Uterus (tissue), 4 donors: Measurements from ENCODE around the gene ZNF763. TPM values are rescaled to one million over a fixed set of nuclear protein-coding genes. Genes with fewer than 3 reads are reported as not detected.

Source experiments
- DNase-seq, 2 donors: peaks; one replicate each; pipeline ENCODE4 v3.0.0-alpha.2; 2019 to 2020
- H3K27ac ChIP-seq, 2 donors: fragments of 200-600 bp; sonication (generic); 1 replicate in 1 of 2; 2 replicates in 1 of 2; pipeline ENCODE4 v1.5.1; 2016 to 2018
- H3K27me3 ChIP-seq, 2 donors: fragments of 200-600 bp; sonication (generic); one replicate each; pipeline ENCODE4 v1.5.1; 2018 to 2019; ENCODE audit warnings: control low read depth in 1 of 2
- H3K36me3 ChIP-seq, 2 donors: fragments of 200-600 bp; sonication (generic); one replicate each; pipeline ENCODE4 v1.5.1; 2019; ENCODE audit warnings: control low read depth in 1 of 2
- H3K4me1 ChIP-seq, 2 donors: fragments of 200-600 bp; sonication (generic); one replicate each; pipeline ENCODE4 v1.5.1; 2018 to 2019; ENCODE audit warnings: control low read depth in 1 of 2
- H3K4me3 ChIP-seq, 2 donors: fragments of 200-600 bp; sonication (generic); 1 replicate in 1 of 2; 2 replicates in 1 of 2; pipeline ENCODE4 v1.5.1; 2018 to 2019; ENCODE audit warnings: mild to moderate bottlenecking in 1 of 2
- H3K9me3 ChIP-seq, 2 donors: fragments of 200-600 bp; sonication (generic); one replicate each; pipeline ENCODE4 v1.5.1; 2019; ENCODE audit warnings: control low read depth in 1 of 2
- CTCF ChIP-seq, 4 experiments: fragments of 200-600 bp in 2 of 4; fragments of 450-650 bp in 2 of 4; sonication (generic) in 2 of 4; IDR thresholded peaks; one replicate each; pipeline ENCODE4 v1.5.1; 2016 to 2019; ENCODE audit warnings: antibody characterized with exemption in 4 of 4, mild to moderate bottlenecking in 2 of 4, moderate library complexity in 1 of 4
- POLR2A ChIP-seq, 2 donors: fragments of 450-650 bp; IDR thresholded peaks; one replicate each; pipeline ENCODE4 v1.6.1; 2016; ENCODE audit warnings: antibody characterized with exemption in 2 of 2, mild to moderate bottlenecking in 1 of 2, moderate library complexity in 1 of 2
- intact Hi-C: fragments of 100-400 bp; cut with DNase I; formaldehyde crosslinking; loops from one replicate; pipeline ENCODE4 v1.15.1; 2023; ENCODE audit warnings: low total_unique reads
- total RNA-seq, 4 donors: library from RNA; depleted of rRNA in 3 of 4; stranded (reverse); fragments of >200 nt in 3 of 4; gene quantifications; one replicate each; pipeline versions ENCODE4 v1.1.0 to v1.2.4, GENCODE V29; 2014 to 2023
- donor health status: DM: yes; HTN: yes; CAD: no.

The ZNF763 gene
- total RNA-seq, 4 donors from 2014 or later, result 0.88 to 6.0 (median 1.7) TPM

DNA sequence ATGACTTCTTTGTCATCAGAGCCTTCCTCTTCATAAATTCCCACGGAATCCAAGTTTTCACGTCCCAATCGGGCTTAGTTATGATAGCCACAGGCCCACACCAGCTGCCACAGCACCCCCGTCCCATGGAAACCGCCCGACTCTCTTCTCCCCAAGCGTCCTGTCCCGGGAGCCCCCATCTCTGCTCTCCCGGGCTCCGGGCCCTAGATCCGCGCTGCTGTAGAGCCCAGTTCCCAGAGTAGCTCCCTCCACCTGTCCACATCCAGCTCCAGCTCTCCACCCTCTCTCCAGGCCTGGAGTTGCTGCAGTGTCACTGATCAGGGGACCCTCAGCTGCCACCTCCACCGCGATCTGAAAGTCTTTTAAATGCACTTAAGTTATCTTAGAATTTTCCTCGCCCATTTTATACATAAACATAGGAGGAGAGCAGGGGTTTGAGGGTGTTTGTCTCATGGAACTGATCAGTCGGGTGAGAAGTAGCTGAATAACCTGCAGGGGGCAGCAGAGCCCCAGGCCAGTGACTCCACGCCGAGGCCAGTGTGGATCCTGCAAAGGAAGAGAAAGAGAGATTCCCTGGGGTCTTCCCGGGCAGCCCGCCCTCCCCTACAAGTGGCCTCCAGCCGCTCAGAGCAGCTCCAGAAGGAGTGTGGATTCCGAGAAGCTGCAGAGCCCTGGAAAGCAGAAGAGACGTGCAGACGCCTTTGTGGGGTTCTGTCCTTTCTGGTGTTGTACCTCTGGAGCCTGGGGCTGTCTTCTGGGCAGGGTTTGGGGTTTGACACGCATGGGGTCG, 1.1 kb upstream of the ZNF763 start:
- TF ChIP-seq CTCF (IDR thresholded peaks at IDR 0.05), result peak; percentile 71 to 83 (median 80)
- TF ChIP-seq POLR2A (IDR thresholded peaks at IDR 0.05), result peak in 1 of 2 donors; percentile 7
- no peak overlapping the region for H3K4me3 ChIP-seq
- H3K4me1 ChIP-seq, result peaks cover 0 to 6% of the 10 kb centered on the region in 2 donors
- no peaks in the 10 kb centered on the region for H3K9me3 ChIP-seq
- no peaks in the 10 kb centered on the region for H3K27me3 ChIP-seq
- no peaks in the 10 kb centered on the region for H3K36me3 ChIP-seq
- intact Hi-C loops, result loop anchor here (2.0 kb wide), 1 partner anchor 25 kb away; no protein-coding TSS in a partner anchor
- DNase-seq, result peak; percentile 75 to 79
- peak overlapping the region; percentile 89 to 99 for H3K27ac ChIP-seq

DNA sequence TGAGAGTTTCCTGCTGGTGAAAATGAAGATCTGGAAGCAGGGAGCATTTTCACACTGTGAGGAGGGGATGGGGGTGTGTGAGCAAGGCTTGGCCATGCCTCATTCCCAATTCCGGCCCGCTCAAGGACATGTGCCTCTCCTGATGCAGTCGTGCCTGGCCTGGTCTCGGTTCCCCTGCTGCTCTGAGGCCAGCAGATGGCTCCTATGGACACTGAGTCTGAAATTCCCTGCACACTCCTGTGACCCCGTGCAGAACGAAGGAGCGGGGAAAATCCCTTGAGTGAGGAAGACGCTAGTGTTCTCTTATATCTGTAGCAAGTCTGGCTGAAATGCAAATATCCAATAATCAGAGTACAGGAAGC, 363 bp upstream of the ZNF763 start:
- Histone ChIP-seq H3K4me3 (peak overlapping the region; percentile 52 to 79), H3K9me3 (no peaks in the 10 kb centered on the region), H3K27me3 (no peaks in the 10 kb centered on the region), H3K27ac (peak overlapping the region; percentile 89 to 99), H3K36me3 (no peaks in the 10 kb centered on the region), H3K4me1 (peaks cover 0 to 6% of the 10 kb centered on the region in 2 donors)
- intact Hi-C loops, result loop anchor here (2.0 kb wide), 1 partner anchor 24 kb away; no protein-coding TSS in a partner anchor
- TF ChIP-seq CTCF (IDR thresholded peaks at IDR 0.05) (peak; percentile 10 to 29 (median 18)), POLR2A (IDR thresholded peaks at IDR 0.05) (no peak)
- no peak for DNase-seq

DNA sequence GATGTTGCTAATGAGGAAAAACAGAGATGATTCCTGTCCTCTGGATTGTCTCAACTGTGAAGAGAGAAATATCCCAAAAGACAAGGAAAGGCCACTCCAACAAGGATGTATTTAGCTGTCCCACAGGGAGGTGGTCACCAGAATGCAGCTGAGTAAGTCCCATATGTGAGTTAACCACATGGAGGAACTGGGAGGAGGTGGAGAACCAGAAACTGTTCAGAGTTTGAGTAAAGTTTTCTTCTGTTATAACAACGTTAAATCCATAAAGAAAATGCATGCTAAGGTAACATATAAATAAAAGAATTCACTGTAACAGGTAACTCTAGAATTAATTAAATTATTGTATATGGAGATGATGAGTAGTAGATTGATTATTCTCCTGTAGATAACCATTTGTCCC, 5.3 kb downstream of the ZNF763 start:
- no peaks in the 10 kb centered on the region for H3K36me3 ChIP-seq
- TF ChIP-seq POLR2A (IDR thresholded peaks at IDR 0.05) (no peak), CTCF (IDR thresholded peaks at IDR 0.05) (no peak)
- H3K27me3 ChIP-seq, result no peaks in the 10 kb centered on the region
- no peak for DNase-seq
- H3K9me3 ChIP-seq, result no peaks in the 10 kb centered on the region
- intact Hi-C loops, result no loop called here
- no peaks in the 10 kb centered on the region for H3K4me1 ChIP-seq
- no peak overlapping the region for H3K27ac ChIP-seq
- no peak overlapping the region for H3K4me3 ChIP-seq

- no peaks in the 10 kb centered on the region for H3K9me3 ChIP-seq
- intact Hi-C loops, result no loop called here
- DNase-seq, result no peak
- H3K27me3 ChIP-seq, result no peaks in the 10 kb centered on the region
- no peaks in the 10 kb centered on the region for H3K36me3 ChIP-seq
- TF ChIP-seq POLR2A (IDR thresholded peaks at IDR 0.05) (no peak), CTCF (IDR thresholded peaks at IDR 0.05) (no peak)
- H3K4me1 ChIP-seq, result no peaks in the 10 kb centered on the region
- no peak overlapping the region for H3K27ac ChIP-seq
- no peak overlapping the region for H3K4me3 ChIP-seq
Measured at GRCh38 chr19:11971041-11971440, 6.2 kb downstream of the ZNF763 start.

GRCh38 chr19:11973019-11973810, 8.4 kb downstream of the ZNF763 start:
- H3K4me3 ChIP-seq, result no peak overlapping the region
- H3K27ac ChIP-seq, result no peak overlapping the region
- TF ChIP-seq CTCF (IDR thresholded peaks at IDR 0.05), result no peak
- no peak for TF ChIP-seq POLR2A (IDR thresholded peaks at IDR 0.05)
- no peaks in the 10 kb centered on the region for H3K4me1 ChIP-seq
- no peak for DNase-seq
- no peaks in the 10 kb centered on the region for H3K36me3 ChIP-seq
- peaks cover 0 to 10% of the 10 kb centered on the region in 2 donors for H3K9me3 ChIP-seq
- intact Hi-C loops, result no loop called here
- H3K27me3 ChIP-seq, result no peaks in the 10 kb centered on the region
